HG03103 (cell line): Measurements from ENCODE around the gene ARID1B.

Experiments used
- ATAC-seq: cut with Tn5 transposase; IDR thresholded peaks from one replicate; pipeline ENCODE4 v1.9.1; 2021; ENCODE audit warnings: low read depth; ENCODE audit not compliant: unreplicated experiment

Gene ARID1B

GRCh38 chr6:157245436-157245835, 468.3 kb downstream of the ARID1B start:
- ATAC-seq = no peak

GRCh38 chr6:157246048-157246630, 469.0 kb downstream of the ARID1B start:
- ATAC-seq = no peak

GRCh38 chr6:157246771-157247484, 469.8 kb downstream of the ARID1B start:
- ATAC-seq = no peak

GRCh38 chr6:157248264-157248663, 471.1 kb downstream of the ARID1B start:
- ATAC-seq = no peak

GRCh38 chr6:157249826-157250225, 472.6 kb downstream of the ARID1B start:
- ATAC-seq = no peak

- no peak for ATAC-seq
These were observed 474.5 kb downstream of the ARID1B start for GRCh38 chr6:157251586-157252247.

- no peak for ATAC-seq
These were observed 475.8 kb downstream of the ARID1B start for GRCh38 chr6:157253017-157253416.

GRCh38 chr6:157253699-157254098, 476.5 kb downstream of the ARID1B start:
- ATAC-seq = no peak

- no peak for ATAC-seq
These were observed 477.4 kb downstream of the ARID1B start for GRCh38 chr6:157254538-157254937.

- no peak for ATAC-seq
These were observed 477.9 kb downstream of the ARID1B start for GRCh38 chr6:157255079-157255478.

GRCh38 chr6:157258878-157259277, 481.7 kb downstream of the ARID1B start:
- ATAC-seq = no peak

- no peak for ATAC-seq
These were observed 482.3 kb downstream of the ARID1B start for GRCh38 chr6:157259443-157259842.
